ENCODE results near the gene SVOP. TPM values are rescaled to one million over a fixed set of nuclear protein-coding genes. Genes with fewer than 3 reads are reported as not detected.

The SVOP gene
- polyA plus RNA-seq, 3 donors: not detected

DNA sequence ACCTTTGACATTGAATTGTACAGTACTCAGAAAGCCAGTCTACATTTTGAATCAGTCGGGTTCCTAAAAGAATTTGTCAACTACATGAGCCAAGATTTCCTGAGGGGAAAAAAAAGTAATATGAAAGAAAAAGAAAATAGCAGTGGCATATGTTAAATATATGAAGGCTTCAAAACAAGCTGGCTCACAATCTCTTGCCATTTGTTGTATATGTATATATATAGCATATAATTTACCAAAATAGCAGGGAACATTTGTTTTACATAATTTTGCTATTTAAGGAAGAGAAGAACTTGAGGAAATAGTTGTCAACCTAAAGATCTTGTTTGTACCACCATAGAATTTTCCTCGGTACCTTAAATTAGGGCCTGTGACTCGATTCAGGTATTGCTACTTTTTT is 16.9 kb downstream of the SVOP start:
- H3K9me3 Mint-ChIP-seq: no peaks in the 10 kb centered on the region
- H2AFZ ChIP-seq (ENCODE audit: insufficient read depth, low read depth, low read length, poor library complexity, severe bottlenecking): no peak overlapping the region
- H3K27ac Mint-ChIP-seq: no peak overlapping the region

GRCh38 chr12:108996320-108996719 is 24.5 kb downstream of the SVOP start:
- Mint-ChIP-seq H3K36me3 (no peaks in the 10 kb centered on the region), H3K4me3 (no peak overlapping the region), H3K27me3 (ENCODE audit: low read depth in 3 of 3) (peaks cover 2 to 8% (median 5%) of the 10 kb centered on the region in 3 donors), H3K27ac (no peak overlapping the region), H3K9me3 (peaks cover 0 to 4% (median 2%) of the 10 kb centered on the region in 7 donors), H3K4me1 (no peaks in the 10 kb centered on the region)
- 97% methylated on average over 4 of the region's 6 CpGs for WGBS (ENCODE audit: insufficient coverage)
- H3K4me1 ChIP-seq (ENCODE audit: control insufficient read depth in 1 of 2, insufficient read depth in 2 of 2, low read length in 2 of 2): no peaks in the 10 kb centered on the region
- DNase-seq: no peak
- H3K36me3 ChIP-seq (replicated peaks in 1 of 2; ENCODE audit: control insufficient read depth in 1 of 2, insufficient read depth in 2 of 2, low read length in 2 of 2): no peaks in the 10 kb centered on the region
- intact Hi-C loops (cut with micrococcal nuclease): no loop called here
- H3K4me3 ChIP-seq (replicated peaks in 1 of 3; ENCODE audit: low read depth in 2 of 3, low read length in 3 of 3): no peak overlapping the region
- no peaks in the 10 kb centered on the region for H3K79me2 ChIP-seq (ENCODE audit: insufficient read depth, low read length)
- TF ChIP-seq, protein P1, sequence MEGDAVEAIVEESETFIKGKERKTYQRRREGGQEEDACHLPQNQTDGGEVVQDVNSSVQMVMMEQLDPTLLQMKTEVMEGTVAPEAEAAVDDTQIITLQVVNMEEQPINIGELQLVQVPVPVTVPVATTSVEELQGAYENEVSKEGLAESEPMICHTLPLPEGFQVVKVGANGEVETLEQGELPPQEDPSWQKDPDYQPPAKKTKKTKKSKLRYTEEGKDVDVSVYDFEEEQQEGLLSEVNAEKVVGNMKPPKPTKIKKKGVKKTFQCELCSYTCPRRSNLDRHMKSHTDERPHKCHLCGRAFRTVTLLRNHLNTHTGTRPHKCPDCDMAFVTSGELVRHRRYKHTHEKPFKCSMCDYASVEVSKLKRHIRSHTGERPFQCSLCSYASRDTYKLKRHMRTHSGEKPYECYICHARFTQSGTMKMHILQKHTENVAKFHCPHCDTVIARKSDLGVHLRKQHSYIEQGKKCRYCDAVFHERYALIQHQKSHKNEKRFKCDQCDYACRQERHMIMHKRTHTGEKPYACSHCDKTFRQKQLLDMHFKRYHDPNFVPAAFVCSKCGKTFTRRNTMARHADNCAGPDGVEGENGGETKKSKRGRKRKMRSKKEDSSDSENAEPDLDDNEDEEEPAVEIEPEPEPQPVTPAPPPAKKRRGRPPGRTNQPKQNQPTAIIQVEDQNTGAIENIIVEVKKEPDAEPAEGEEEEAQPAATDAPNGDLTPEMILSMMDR (IDR thresholded peaks at IDR 0.05): no peak
- no peak overlapping the region for H3K27ac ChIP-seq (ENCODE audit: low read depth in 1 of 2, low read length in 2 of 2)
- no peak overlapping the region for H3K4me2 ChIP-seq (replicated peaks; ENCODE audit: extremely low read depth, low read length, poor library complexity, severe bottlenecking)
- no peaks in the 10 kb centered on the region for H3K27me3 ChIP-seq (ENCODE audit: control insufficient read depth in 2 of 2, insufficient read depth in 2 of 2, low read length in 2 of 2)
- no peak overlapping the region for H2AFZ ChIP-seq (ENCODE audit: insufficient read depth, low read depth, low read length, poor library complexity, severe bottlenecking)
- no peak overlapping the region for H3K9ac ChIP-seq (ENCODE audit: insufficient read depth, low read length, poor library complexity, severe bottlenecking)
- H4K20me1 ChIP-seq (ENCODE audit: insufficient read depth, low read length): no peaks in the 10 kb centered on the region
- H3K9me3 ChIP-seq (replicated peaks in 1 of 2; ENCODE audit: control insufficient read depth in 1 of 2, insufficient read depth in 1 of 2, low read length in 2 of 2): no peaks in the 10 kb centered on the region

More for the DNA sequence above, 16.9 kb downstream of the SVOP start:
- Histone ChIP-seq H3K4me2 (replicated peaks; ENCODE audit: extremely low read depth, low read length, poor library complexity, severe bottlenecking) (no peak overlapping the region), H3K79me2 (ENCODE audit: insufficient read depth, low read length) (no peaks in the 10 kb centered on the region), H3K27ac (ENCODE audit: low read depth in 1 of 2, low read length in 2 of 2) (no peak overlapping the region), H3K4me1 (ENCODE audit: control insufficient read depth in 1 of 2, insufficient read depth in 2 of 2, low read length in 2 of 2) (no peaks in the 10 kb centered on the region), H3K4me3 (replicated peaks in 1 of 3; ENCODE audit: low read depth in 2 of 3, low read length in 3 of 3) (no peak overlapping the region), H3K27me3 (ENCODE audit: control insufficient read depth in 2 of 2, insufficient read depth in 2 of 2, low read length in 2 of 2) (no peaks in the 10 kb centered on the region), H3K36me3 (replicated peaks in 1 of 2; ENCODE audit: control insufficient read depth in 1 of 2, insufficient read depth in 2 of 2, low read length in 2 of 2) (no peaks in the 10 kb centered on the region), H4K20me1 (ENCODE audit: insufficient read depth, low read length) (no peaks in the 10 kb centered on the region), H3K9me3 (replicated peaks in 1 of 2; ENCODE audit: control insufficient read depth in 1 of 2, insufficient read depth in 1 of 2, low read length in 2 of 2) (no peaks in the 10 kb centered on the region), H3K9ac (ENCODE audit: insufficient read depth, low read length, poor library complexity, severe bottlenecking) (no peak overlapping the region)
- TF ChIP-seq, protein P1 (IDR thresholded peaks at IDR 0.05): no peak
- Mint-ChIP-seq H3K4me3 (no peak overlapping the region), H3K36me3 (no peaks in the 10 kb centered on the region), H3K4me1 (no peaks in the 10 kb centered on the region), H3K27me3 (ENCODE audit: low read depth in 3 of 3) (peaks cover 2 to 13% (median 8%) of the 10 kb centered on the region in 3 donors)
- no peak for DNase-seq
- intact Hi-C loops (cut with micrococcal nuclease): no loop called here
- 83% methylated on average over 1 of the region's 3 CpGs for WGBS (ENCODE audit: insufficient coverage)

Data from CD14-positive monocyte (primary cell).